GM12872 (cell line): ENCODE results near the gene SIX2.

ENCODE experiments used
- TF ChIP-seq, protein P1 (sequence below): IDR thresholded peaks from 3 replicates; pipeline ENCODE4 v1.5.1; 2011; ENCODE audit warnings: low read depth, mild to moderate bottlenecking, low read length, moderate library complexity; ENCODE audit not compliant: insufficient read depth

Gene SIX2

DNA sequence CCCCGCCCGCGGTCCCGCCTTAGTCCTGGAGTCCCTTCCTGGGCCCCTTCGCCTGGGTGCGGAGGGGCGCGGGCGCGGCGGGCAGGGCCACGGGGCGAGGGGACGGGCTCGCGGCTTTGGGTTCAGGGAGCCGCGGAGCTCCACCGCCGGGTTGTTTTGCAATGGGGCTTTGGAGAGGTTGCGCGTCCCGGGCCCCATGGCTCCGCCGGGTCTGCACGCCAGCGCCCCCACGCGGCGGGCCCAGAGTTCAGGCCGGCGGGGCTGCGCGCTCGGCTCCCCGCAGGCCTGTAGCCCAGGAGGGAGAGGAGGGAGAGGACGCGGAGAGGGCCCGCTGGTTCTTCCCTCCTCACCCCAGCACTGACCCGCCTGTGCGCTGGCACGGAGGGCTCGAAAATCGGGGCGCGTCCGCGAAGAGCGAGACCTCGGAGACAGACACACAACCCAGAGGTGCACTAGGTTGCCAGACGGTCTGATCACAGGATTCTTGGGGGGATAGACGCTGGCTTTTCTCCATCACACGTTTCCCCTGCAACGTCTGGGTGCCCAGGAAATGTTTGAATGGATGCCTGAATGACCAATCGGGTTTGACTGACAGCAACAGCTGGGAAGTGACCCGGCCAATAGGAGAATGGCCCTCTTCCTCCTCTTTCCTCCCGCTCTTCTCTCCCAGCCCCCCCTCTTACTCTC lies 4.9 kb upstream of the SIX2 start:
- TF ChIP-seq, protein P1, sequence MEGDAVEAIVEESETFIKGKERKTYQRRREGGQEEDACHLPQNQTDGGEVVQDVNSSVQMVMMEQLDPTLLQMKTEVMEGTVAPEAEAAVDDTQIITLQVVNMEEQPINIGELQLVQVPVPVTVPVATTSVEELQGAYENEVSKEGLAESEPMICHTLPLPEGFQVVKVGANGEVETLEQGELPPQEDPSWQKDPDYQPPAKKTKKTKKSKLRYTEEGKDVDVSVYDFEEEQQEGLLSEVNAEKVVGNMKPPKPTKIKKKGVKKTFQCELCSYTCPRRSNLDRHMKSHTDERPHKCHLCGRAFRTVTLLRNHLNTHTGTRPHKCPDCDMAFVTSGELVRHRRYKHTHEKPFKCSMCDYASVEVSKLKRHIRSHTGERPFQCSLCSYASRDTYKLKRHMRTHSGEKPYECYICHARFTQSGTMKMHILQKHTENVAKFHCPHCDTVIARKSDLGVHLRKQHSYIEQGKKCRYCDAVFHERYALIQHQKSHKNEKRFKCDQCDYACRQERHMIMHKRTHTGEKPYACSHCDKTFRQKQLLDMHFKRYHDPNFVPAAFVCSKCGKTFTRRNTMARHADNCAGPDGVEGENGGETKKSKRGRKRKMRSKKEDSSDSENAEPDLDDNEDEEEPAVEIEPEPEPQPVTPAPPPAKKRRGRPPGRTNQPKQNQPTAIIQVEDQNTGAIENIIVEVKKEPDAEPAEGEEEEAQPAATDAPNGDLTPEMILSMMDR: peak; percentile 38; the same call in 1 of the 3 replicates

DNA sequence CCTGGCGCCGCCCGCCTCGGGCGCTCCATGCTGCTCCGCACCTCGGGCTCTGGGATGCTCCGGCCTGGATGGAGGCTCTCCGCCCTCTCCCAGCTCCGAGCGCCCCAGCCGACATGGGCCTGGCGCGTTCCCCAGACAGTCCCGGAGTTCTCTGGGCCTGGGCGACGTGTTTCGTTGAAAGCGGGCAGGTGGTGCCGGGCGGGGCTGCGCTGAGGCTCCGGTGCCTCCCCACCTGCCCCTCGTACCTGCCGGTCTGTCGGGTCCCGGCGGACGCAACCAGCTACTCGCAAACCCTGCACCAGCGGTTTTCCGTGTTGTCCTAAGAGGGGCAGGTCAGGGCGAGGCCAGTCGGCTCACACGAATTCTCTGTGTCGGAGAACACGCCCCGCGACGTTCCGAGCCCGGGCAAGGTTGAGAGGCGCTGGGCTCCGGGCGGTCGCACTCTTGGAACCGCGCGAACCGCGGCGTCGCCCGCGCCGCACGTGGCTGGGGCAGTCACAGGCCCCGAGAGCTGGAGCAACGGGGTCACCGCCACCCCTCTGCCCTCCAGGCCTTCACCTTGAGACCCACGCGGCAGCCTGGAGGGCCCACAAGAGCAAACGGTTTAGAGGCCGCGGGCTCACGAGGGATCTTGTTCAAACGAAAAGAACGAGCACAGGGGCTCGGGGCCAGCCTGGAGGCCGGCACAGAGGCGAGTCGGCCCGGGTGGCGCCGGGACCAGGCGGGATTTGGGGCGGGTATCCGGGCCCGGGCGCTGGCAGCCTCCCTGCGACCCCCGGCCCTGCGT lies 4.2 kb upstream of the SIX2 start:
- TF ChIP-seq, protein P1: no peak

DNA sequence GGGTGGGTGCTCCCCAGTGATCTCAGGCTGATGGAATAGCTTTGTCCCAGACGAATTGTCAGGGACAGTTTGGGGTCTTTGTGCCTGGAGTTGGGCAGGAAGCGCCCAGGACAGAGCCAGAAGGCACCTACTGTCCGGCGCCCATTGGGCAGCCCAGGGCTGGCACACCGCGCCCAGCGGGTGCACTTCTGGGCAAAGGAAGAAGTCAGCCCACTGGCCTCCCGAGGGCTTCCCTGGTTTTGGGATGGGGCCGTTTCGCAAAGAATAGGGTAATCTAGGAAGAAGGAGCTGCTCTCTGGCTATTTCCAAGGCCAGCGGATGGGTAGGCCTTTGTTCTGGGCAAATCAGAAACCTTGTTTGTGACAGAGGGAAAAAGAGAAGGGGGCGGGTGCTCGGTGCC lies 3.5 kb upstream of the SIX2 start:
- TF ChIP-seq, protein P1: no peak

DNA sequence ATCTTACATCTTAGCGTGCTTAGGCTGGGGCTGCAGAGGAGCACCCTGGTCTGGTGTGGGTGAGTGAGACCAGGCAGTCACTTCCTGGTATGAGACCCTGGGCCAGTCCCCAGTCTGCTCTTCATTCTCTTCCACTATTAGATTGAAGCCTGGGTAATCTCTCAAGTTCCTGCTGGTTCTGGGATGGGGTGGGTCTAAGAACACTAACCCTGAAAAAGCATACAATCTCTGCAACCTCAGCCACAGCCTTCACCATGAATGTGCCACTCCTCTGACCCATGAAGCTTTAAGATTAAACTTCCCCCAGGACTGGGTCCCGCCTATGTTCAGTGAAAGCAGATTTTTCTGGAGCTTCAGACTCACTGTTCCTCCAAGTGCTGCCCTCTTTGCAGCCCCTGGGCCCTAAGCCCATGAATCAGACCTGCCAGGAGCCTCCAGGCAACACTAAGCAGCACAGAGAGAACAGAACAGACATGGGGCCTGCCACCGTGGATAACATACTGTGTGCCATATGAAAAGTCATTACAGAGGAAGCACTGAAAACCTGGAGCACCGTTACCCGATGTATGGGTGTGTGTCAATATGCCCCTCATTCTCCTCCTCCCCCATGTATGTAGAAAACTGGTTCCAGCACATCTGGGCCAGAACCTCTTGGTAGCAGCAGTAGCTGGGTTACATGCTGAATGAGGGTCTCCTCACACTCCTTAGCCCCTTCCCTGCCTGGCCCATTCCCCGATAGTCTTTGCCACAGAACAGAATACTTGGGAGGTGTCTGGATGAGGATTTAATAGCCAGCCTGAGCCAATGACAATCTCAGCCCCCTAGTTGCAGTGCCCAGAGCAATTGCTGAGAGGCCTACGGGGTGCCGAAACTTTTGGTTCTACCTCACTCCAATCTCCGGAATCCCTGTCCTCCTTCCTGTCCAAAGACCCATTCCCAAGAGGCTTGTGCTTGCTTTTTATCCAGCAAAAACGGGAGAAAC lies 2.7 kb upstream of the SIX2 start:
- TF ChIP-seq, protein P1: no peak

DNA sequence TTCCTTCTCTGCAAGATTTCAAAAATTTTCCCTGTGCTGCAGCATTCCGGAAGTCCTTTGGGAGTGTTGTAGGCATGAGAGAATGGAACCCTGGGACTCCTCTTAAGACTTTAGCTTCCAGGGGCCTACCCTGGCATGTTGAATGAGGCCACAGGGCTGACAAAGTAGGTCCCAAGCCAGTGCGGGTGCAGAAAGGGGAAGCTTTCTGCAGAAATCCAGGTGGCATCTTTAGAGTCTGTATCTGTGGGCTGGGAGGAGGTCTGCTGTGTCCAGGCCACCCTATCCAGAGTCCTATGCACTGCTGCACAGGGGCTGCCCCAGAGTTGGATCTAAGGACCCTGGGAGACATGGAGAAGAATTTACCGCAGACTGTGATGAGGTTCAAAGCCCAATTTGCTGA lies 1.9 kb upstream of the SIX2 start:
- TF ChIP-seq, protein P1: no peak

DNA sequence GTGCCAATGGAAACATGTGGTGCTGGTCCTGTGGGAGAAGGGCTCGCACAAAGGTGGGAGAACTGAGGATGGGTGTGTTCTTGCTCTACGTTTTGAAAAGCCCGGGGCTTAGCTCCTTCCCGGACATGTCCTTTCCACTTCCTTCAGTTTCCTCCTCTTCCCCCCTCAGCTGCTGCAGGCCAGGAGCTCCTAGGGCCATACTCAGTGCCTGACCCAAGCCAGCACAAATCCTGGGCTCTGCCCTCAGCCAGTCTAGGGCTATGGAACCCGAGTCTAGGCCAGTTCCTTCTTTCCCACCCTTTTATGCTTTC lies 1.4 kb upstream of the SIX2 start:
- TF ChIP-seq, protein P1: no peak
